GM12878 (cell line): Measurements from ENCODE around the gene HADH. TPM values are rescaled to one million over a fixed set of nuclear protein-coding genes. Genes with fewer than 3 reads are reported as not detected.

Experiments used
- ATAC-seq: fragments of 200-7000 bp; cut with Tn5 transposase; 3 replicates; pipeline ENCODE4 v1.9.1; 2020; ENCODE audit warnings: mild to moderate bottlenecking, moderate library complexity
- BruUV-seq: library from RNA; stranded (reverse); fragments of 400-500 nt; replicated peaks from 2 replicates; lab custom pipeline; 2021; lab: Mats Ljungman, UMichigan
- CTCF ChIA-PET: fragments of 300-600 bp; sonication (Branson Sonifier 250); formaldehyde crosslinking; extraction: SDS; loops from one replicate; lab custom pipeline; 2021; ENCODE audit warnings: inconsistent platforms; lab: Yijun Ruan, JAX
- POLR2A ChIA-PET: fragments of 350-600 bp; formaldehyde crosslinking; extraction: SDS; loops from one replicate; lab custom pipeline; 2021; ENCODE audit warnings: inconsistent platforms; lab: Charles Lee
- RAD21 ChIA-PET: fragments of 300-600 bp; sonication (Branson Sonifier 250); formaldehyde crosslinking; loops from one replicate; lab custom pipeline; 2023; ENCODE audit warnings: antibody characterized with exemption; ENCODE audit not compliant: unreplicated experiment; lab: Charles Lee
- SMC1A ChIA-PET: fragments of 300-600 bp; sonication (Branson Sonifier 250); formaldehyde crosslinking; loops from one replicate; lab custom pipeline; 2023; ENCODE audit not compliant: unreplicated experiment, uncharacterized antibody; lab: Charles Lee
- DNase-seq: peaks from one replicate; pipeline ENCODE4 v3.0.0-alpha.2; 2011; ENCODE audit warnings: low read depth, low spot score
- FAIRE-seq: peaks from 3 replicates; lab custom pipeline; 2011; peaks lifted over from hg19 to GRCh38; lab: Jason Lieb, UNC
- H2AFZ ChIP-seq: 2 replicates; pipeline ENCODE4 v1.6.0; 2011; ENCODE audit warnings: low read depth, low read length, control low read depth; ENCODE audit not compliant: control insufficient read depth
- H3K27ac ChIP-seq: 2 replicates; pipeline ENCODE4 v1.5.1; 2011; ENCODE audit warnings: control low read depth; ENCODE audit not compliant: control insufficient read depth, insufficient read depth
- H3K27me3 ChIP-seq, 2 experiments: replicated peaks in 1 of 2; 2 replicates each; pipeline versions ENCODE4 v1.6.0 to v1.6.1; 2011; ENCODE audit warnings: low read length in 1 of 2; ENCODE audit not compliant: control insufficient read depth in 2 of 2, insufficient read depth in 2 of 2
- H3K36me3 ChIP-seq, 2 experiments: 2 replicates each; pipeline ENCODE4 v1.5.1; 2011; ENCODE audit warnings: low read length in 1 of 2; ENCODE audit not compliant: control insufficient read depth in 2 of 2, insufficient read depth in 2 of 2
- H3K4me1 ChIP-seq: 2 replicates; pipeline ENCODE4 v1.6.1; 2011; ENCODE audit warnings: mild to moderate bottlenecking, low read length, moderate library complexity, mixed read lengths; ENCODE audit not compliant: control insufficient read depth, insufficient read depth
- H3K4me2 ChIP-seq: 2 replicates; pipeline ENCODE4 v1.6.0; 2011; ENCODE audit warnings: control low read depth; ENCODE audit not compliant: control insufficient read depth, insufficient read depth
- H3K4me3 ChIP-seq: fragments of 200-600 bp; sonication (generic); 2 replicates; pipeline ENCODE4 v1.5.1; 2016
- H3K79me2 ChIP-seq: 2 replicates; pipeline ENCODE4 v1.6.0; 2011; ENCODE audit warnings: low read length; ENCODE audit not compliant: control insufficient read depth, insufficient read depth
- H3K9ac ChIP-seq: 2 replicates; pipeline ENCODE4 v1.8.0; 2011; ENCODE audit warnings: low read length, control low read depth, mixed read lengths; ENCODE audit not compliant: control insufficient read depth, insufficient read depth
- H3K9me3 ChIP-seq: replicated peaks from 3 replicates; pipeline ENCODE4 v1.5.1; 2011; ENCODE audit warnings: mild to moderate bottlenecking, low read length; ENCODE audit not compliant: control insufficient read depth, insufficient read depth
- H4K20me1 ChIP-seq: 2 replicates; pipeline ENCODE4 v1.6.0; 2011; ENCODE audit not compliant: control insufficient read depth, insufficient read depth
- CBFB ChIP-seq: IDR thresholded peaks from 2 replicates; pipeline ENCODE4 v1.6.1; 2016; ENCODE audit warnings: antibody characterized with exemption, low read depth
- CBX5 ChIP-seq: sonication (generic); IDR thresholded peaks from 2 replicates; pipeline ENCODE4 v1.6.1; 2016; ENCODE audit warnings: low read depth, moderate library complexity, mild to moderate bottlenecking, inconsistent platforms
- EED ChIP-seq: sonication (generic); IDR thresholded peaks from 2 replicates; pipeline ENCODE4 v1.6.1; 2016; ENCODE audit warnings: antibody characterized with exemption, low read depth
- RCOR1 ChIP-seq: conservative IDR thresholded peaks from 2 replicates; pipeline ENCODE4 v1.6.1; 2012; ENCODE audit warnings: low read depth, low read length, improper control_type of control experiment
- YBX1 ChIP-seq: fragments of 450-650 bp; IDR thresholded peaks from 2 replicates; pipeline ENCODE4 v1.6.1; 2016; ENCODE audit warnings: antibody characterized with exemption
- ZNF687 ChIP-seq: fragments of 450-650 bp; IDR thresholded peaks from 2 replicates; pipeline ENCODE4 v1.6.1; 2017; ENCODE audit warnings: mild to moderate bottlenecking, moderate library complexity
- WGBS: methylation state at CpG from one replicate; pipeline ENCODE4 v1.1.6; 2016; ENCODE audit warnings: low lambda C conversion rate; ENCODE audit not compliant: insufficient replicate concordance, insufficient coverage; ENCODE audit errors: missing lambda C conversion rate; 5-methylcytosine and 5-hydroxymethylcytosine counted together
- in situ Hi-C: fragments of 300-500 bp; cut with MboI; formaldehyde crosslinking; loops from 9 replicates; pipeline ENCODE4 v1.14.3; 2018; ENCODE audit warnings: mixed read lengths
- intact Hi-C: fragments of 100-400 bp; cut with micrococcal nuclease; formaldehyde crosslinking; loops from one replicate; pipeline ENCODE4 v1.14.2; 2022; ENCODE audit not compliant: unreplicated experiment
- polyA plus RNA-seq, 11 experiments: library from polyadenylated mRNA; depleted of rRNA in 4 of 11; unstranded in 6 of 11; stranded (reverse) in 5 of 11; fragments of >200 nt; fragmentation: Nextera tagmentation in 4 of 11; fragmentation: Illumina TruSeq in 1 of 11; extraction: Ambion mirVana in 4 of 11; extraction: Trizol in 1 of 11; gene quantifications; 1 replicate in 1 of 11; 2 replicates in 10 of 11; pipeline versions ENCODE4 v1.2.1 to v1.2.3, GENCODE V29; 2011 to 2016; ENCODE audit warnings: inconsistent platforms in 2 of 11, missing spikeins in 2 of 11, low read depth in 1 of 11
- total RNA-seq, 4 experiments: library from RNA; depleted of rRNA in 3 of 4; stranded (reverse); fragments of >200 nt in 3 of 4; fragmentation: Illumina TruSeq in 1 of 4; extraction: Trizol in 1 of 4; gene quantifications; 2 replicates each; pipeline versions ENCODE4 v1.2.1 to v1.2.3, GENCODE V29; 2013 to 2021
- TF ChIP-seq, protein P1 (sequence below), 3 experiments: IDR thresholded peaks in 2 of 3; conservative IDR thresholded peaks in 1 of 3; 2 replicates each; pipeline ENCODE4 v1.5.1; 2011; ENCODE audit warnings: low read depth in 3 of 3, low read length in 3 of 3, mild to moderate bottlenecking in 3 of 3, control low read depth in 2 of 3, moderate library complexity in 2 of 3, inconsistent platforms in 1 of 3, mixed read lengths in 1 of 3; ENCODE audit not compliant: control insufficient read depth in 2 of 3, insufficient read depth in 1 of 3; ENCODE audit errors: extremely low read depth in 1 of 3
- TF ChIP-seq, protein P2 (sequence below): IDR thresholded peaks from 2 replicates; pipeline ENCODE4 v1.6.1; 2012; ENCODE audit warnings: improper control_type of control experiment, low read depth, low read length; ENCODE audit not compliant: insufficient replicate concordance
- TF ChIP-seq, protein P3 (sequence below): IDR thresholded peaks from 2 replicates; pipeline ENCODE4 v1.6.1; 2011; ENCODE audit warnings: low read depth, low read length, improper control_type of control experiment, borderline replicate concordance

The HADH gene
- total and polyA plus RNA-seq, 10 of the 15 experiments (the other 5 are each of a cell fraction or from before 2014, with no cell fraction given) = 20.3 to 97.9 (median 76.6) TPM

- Histone ChIP-seq H3K9me3 (no peaks in the 10 kb centered on the region), H3K9ac (no peak overlapping the region), H3K79me2 (no peaks in the 10 kb centered on the region), H3K4me3 (no peak overlapping the region), H3K4me2 (no peak overlapping the region), H4K20me1 (no peaks in the 10 kb centered on the region), H3K36me3 (peaks cover 5 to 7% of the 10 kb centered on the region in 2 experiments), H3K4me1 (no peaks in the 10 kb centered on the region), H3K27ac (no peak overlapping the region), H2AFZ (no peak overlapping the region), H3K27me3 (no peaks in the 10 kb centered on the region)
- intact Hi-C loops = no loop called here
- CTCF ChIA-PET = interaction anchor here (1.4 kb wide), 1 partner anchor 548 kb away, joined by 4 read pairs; no protein-coding TSS in a partner anchor
- no peak for ATAC-seq
- POLR2A ChIA-PET = no interaction called here
- BruUV-seq = no TSS peak
- WGBS = 78% methylated on average over 5 of the region's 5 CpGs
- RAD21 ChIA-PET = no interaction called here
- no peak for DNase-seq
- SMC1A ChIA-PET = interaction anchor here (0.9 to 1.5 kb wide), 3 partner anchors 10 to 32 kb away, joined by 3 to 7 read pairs (median 4); no protein-coding TSS in a partner anchor
- in situ Hi-C loops = loop anchor here (10.0 kb wide), 1 partner anchor 471 kb away; no protein-coding TSS in a partner anchor
- no peak for FAIRE-seq
- TF ChIP-seq, protein P1, sequence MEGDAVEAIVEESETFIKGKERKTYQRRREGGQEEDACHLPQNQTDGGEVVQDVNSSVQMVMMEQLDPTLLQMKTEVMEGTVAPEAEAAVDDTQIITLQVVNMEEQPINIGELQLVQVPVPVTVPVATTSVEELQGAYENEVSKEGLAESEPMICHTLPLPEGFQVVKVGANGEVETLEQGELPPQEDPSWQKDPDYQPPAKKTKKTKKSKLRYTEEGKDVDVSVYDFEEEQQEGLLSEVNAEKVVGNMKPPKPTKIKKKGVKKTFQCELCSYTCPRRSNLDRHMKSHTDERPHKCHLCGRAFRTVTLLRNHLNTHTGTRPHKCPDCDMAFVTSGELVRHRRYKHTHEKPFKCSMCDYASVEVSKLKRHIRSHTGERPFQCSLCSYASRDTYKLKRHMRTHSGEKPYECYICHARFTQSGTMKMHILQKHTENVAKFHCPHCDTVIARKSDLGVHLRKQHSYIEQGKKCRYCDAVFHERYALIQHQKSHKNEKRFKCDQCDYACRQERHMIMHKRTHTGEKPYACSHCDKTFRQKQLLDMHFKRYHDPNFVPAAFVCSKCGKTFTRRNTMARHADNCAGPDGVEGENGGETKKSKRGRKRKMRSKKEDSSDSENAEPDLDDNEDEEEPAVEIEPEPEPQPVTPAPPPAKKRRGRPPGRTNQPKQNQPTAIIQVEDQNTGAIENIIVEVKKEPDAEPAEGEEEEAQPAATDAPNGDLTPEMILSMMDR (IDR thresholded peaks at IDR 0.05 in 2 of 3, conservative IDR thresholded peaks at IDR 0.05 in 1 of 3; ENCODE audit: control insufficient read depth in 2 of 3, extremely low read depth in 1 of 3, insufficient read depth in 1 of 3, low read depth in 3 of 3, low read length in 3 of 3) = no peak
- no peak for TF ChIP-seq RCOR1
- no peak for TF ChIP-seq CBX5
- TF ChIP-seq ZNF687 = no peak
- TF ChIP-seq, protein P2, sequence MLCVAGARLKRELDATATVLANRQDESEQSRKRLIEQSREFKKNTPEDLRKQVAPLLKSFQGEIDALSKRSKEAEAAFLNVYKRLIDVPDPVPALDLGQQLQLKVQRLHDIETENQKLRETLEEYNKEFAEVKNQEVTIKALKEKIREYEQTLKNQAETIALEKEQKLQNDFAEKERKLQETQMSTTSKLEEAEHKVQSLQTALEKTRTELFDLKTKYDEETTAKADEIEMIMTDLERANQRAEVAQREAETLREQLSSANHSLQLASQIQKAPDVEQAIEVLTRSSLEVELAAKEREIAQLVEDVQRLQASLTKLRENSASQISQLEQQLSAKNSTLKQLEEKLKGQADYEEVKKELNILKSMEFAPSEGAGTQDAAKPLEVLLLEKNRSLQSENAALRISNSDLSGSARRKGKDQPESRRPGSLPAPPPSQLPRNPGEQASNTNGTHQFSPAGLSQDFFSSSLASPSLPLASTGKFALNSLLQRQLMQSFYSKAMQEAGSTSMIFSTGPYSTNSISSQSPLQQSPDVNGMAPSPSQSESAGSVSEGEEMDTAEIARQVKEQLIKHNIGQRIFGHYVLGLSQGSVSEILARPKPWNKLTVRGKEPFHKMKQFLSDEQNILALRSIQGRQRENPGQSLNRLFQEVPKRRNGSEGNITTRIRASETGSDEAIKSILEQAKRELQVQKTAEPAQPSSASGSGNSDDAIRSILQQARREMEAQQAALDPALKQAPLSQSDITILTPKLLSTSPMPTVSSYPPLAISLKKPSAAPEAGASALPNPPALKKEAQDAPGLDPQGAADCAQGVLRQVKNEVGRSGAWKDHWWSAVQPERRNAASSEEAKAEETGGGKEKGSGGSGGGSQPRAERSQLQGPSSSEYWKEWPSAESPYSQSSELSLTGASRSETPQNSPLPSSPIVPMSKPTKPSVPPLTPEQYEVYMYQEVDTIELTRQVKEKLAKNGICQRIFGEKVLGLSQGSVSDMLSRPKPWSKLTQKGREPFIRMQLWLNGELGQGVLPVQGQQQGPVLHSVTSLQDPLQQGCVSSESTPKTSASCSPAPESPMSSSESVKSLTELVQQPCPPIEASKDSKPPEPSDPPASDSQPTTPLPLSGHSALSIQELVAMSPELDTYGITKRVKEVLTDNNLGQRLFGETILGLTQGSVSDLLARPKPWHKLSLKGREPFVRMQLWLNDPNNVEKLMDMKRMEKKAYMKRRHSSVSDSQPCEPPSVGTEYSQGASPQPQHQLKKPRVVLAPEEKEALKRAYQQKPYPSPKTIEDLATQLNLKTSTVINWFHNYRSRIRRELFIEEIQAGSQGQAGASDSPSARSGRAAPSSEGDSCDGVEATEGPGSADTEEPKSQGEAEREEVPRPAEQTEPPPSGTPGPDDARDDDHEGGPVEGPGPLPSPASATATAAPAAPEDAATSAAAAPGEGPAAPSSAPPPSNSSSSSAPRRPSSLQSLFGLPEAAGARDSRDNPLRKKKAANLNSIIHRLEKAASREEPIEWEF = no peak
- TF ChIP-seq YBX1 = no peak
- TF ChIP-seq EED = no peak
- no peak for TF ChIP-seq CBFB
- TF ChIP-seq, protein P3, sequence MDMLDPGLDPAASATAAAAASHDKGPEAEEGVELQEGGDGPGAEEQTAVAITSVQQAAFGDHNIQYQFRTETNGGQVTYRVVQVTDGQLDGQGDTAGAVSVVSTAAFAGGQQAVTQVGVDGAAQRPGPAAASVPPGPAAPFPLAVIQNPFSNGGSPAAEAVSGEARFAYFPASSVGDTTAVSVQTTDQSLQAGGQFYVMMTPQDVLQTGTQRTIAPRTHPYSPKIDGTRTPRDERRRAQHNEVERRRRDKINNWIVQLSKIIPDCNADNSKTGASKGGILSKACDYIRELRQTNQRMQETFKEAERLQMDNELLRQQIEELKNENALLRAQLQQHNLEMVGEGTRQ = no peak
These were observed 34.6 kb downstream of the HADH start for GRCh38 chr4:108024085-108024877.
